Adrenal gland (tissue), 5 donors: Measurements from ENCODE around the gene PITHD1.

Experiments
- CTCF ChIP-seq, 6 experiments: fragments of 450-650 bp in 4 of 6; fragments of 200-600 bp in 2 of 6; sonication (generic) in 1 of 6; IDR thresholded peaks; 1 replicate in 5 of 6; 2 replicates in 1 of 6; pipeline versions ENCODE4 v1.5.1 to v1.8.0; 2016 to 2021; ENCODE audit warnings: antibody characterized with exemption in 6 of 6, mild to moderate bottlenecking in 2 of 6, moderate library complexity in 1 of 6
- POLR2A ChIP-seq, 2 donors: fragments of 450-650 bp; IDR thresholded peaks; one replicate each; pipeline ENCODE4 v1.6.1; 2017; ENCODE audit warnings: antibody characterized with exemption in 2 of 2, mild to moderate bottlenecking in 2 of 2, moderate library complexity in 1 of 2
- donor health status: DM: no; HTN: no; CAD: no.

- no peak for TF ChIP-seq CTCF (IDR thresholded peaks at IDR 0.05)
- no peak for TF ChIP-seq POLR2A (IDR thresholded peaks at IDR 0.05)
These were observed 28.1 kb downstream of the PITHD1 start for GRCh38 chr1:23806280-23806679.
